GM12891 (cell line): ENCODE data around the gene DUSP18.
"Not testable (repeated sequence)": the region's sequence is repeated elsewhere in the genome, so short reads cannot be mapped to it uniquely, and the experiment has no call there.

Source experiments
- DNase-seq: peaks from one replicate; pipeline ENCODE4 v3.0.0; 2011; ENCODE audit warnings: low spot score; ENCODE audit not compliant: insufficient read length
- FAIRE-seq: peaks from 2 replicates; lab custom pipeline; 2011; peaks lifted over from hg19 to GRCh38; lab: Jason Lieb, UNC
- PAX5 ChIP-seq: IDR thresholded peaks from 2 replicates; pipeline ENCODE4 v1.6.1; 2011; ENCODE audit warnings: low read length, moderate library complexity, mild to moderate bottlenecking; ENCODE audit not compliant: insufficient read depth, severe bottlenecking
- POLR2A ChIP-seq: IDR thresholded peaks from 2 replicates; pipeline ENCODE4 v1.6.1; 2011; ENCODE audit warnings: low read depth, low read length, control low read depth
- POLR2AphosphoS5 ChIP-seq: IDR thresholded peaks from 2 replicates; pipeline ENCODE4 v1.6.1; 2011; ENCODE audit warnings: low read depth, low read length, control low read depth
- POU2F2 ChIP-seq: IDR thresholded peaks from 2 replicates; pipeline ENCODE4 v1.6.1; 2011; ENCODE audit warnings: low read depth, mild to moderate bottlenecking, control low read depth, low read length, moderate library complexity
- SPI1 ChIP-seq: IDR thresholded peaks from 2 replicates; pipeline ENCODE4 v1.6.1; 2011; ENCODE audit warnings: low read depth, low read length, control low read depth
- TAF1 ChIP-seq: IDR thresholded peaks from 2 replicates; pipeline ENCODE4 v1.6.1; 2011; ENCODE audit warnings: low read depth, low read length, control low read depth

Gene DUSP18

GRCh38 chr22:30646518-30647160 is 21.0 kb downstream of the DUSP18 start:
- DNase-seq, result no peak
- no peak for FAIRE-seq
- TF ChIP-seq POLR2A, result no peak

GRCh38 chr22:30643055-30643875 is 24.4 kb downstream of the DUSP18 start:
- TF ChIP-seq SPI1 (no peak), POU2F2 (no peak), PAX5 (no peak), POLR2A (no peak), POLR2AphosphoS5 (no peak), TAF1 (no peak)
- DNase-seq, result no peak
- FAIRE-seq, result no peak

DNA sequence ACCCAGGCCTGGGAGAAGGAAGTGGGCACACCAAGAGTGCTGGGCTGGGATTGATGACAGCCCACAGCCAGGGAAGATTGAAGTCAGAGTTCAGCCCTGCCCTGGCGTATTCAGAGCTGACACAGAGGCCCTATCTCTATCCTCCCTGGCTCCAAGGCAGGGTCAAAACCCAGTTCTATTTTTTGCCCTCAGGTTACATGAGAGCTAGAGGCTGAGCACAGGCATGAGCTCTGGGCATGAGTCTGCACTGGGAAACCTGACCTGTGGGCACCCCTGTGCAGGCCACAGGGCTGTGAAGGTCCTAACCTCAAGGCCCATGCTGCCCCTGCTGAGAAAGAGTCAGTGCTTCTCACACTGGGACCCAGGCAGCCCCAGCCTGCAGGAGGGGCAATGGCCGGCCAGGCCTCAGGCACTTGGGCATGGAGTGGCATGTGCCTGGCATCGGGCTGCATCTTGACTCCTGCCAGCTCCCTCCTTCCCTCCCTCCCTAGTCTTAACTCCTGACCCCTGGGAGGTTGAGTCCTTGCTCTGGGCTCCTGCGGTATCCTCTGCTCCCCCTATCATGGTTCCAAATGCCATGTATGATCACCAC is 26.7 kb downstream of the DUSP18 start:
- FAIRE-seq, result no peak
- TF ChIP-seq TAF1 (no peak), SPI1 (no peak), PAX5 (no peak), POLR2A (no peak), POLR2AphosphoS5 (no peak), POU2F2 (no peak)
- no peak for DNase-seq

- DNase-seq, result no peak
- FAIRE-seq, result no peak
- TF ChIP-seq POLR2A, result no peak
- TF ChIP-seq POU2F2, result no peak
- TF ChIP-seq PAX5, result no peak
- no peak for TF ChIP-seq POLR2AphosphoS5
- TF ChIP-seq TAF1, result no peak
- no peak for TF ChIP-seq SPI1
These were observed 27.3 kb downstream of the DUSP18 start for GRCh38 chr22:30640361-30640760.

DNA sequence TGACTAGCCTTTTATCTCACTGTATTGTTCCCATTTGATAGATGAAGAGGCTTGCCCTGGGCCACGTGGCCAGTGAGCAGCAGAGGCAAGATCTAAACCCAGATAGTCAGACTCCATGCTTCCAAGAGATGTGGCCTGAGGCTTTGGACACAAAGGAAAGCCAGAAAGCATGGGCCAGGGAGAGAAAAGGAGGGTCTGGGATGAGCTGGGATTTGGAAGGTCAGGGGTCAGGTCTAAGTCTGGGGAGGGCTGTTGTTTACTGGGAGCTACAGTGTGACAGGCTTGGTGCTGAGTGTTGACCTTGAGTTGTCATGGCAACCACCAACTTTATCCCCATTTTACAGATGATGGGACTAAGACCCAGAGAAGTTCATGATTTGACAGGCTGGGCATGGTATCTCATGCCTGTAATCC is 30.0 kb downstream of the DUSP18 start:
- no peak for DNase-seq
- FAIRE-seq, result no peak
- TF ChIP-seq POLR2A, result no peak
- TF ChIP-seq PAX5, result no peak
- TF ChIP-seq SPI1, result no peak
- TF ChIP-seq POU2F2, result no peak

DNA sequence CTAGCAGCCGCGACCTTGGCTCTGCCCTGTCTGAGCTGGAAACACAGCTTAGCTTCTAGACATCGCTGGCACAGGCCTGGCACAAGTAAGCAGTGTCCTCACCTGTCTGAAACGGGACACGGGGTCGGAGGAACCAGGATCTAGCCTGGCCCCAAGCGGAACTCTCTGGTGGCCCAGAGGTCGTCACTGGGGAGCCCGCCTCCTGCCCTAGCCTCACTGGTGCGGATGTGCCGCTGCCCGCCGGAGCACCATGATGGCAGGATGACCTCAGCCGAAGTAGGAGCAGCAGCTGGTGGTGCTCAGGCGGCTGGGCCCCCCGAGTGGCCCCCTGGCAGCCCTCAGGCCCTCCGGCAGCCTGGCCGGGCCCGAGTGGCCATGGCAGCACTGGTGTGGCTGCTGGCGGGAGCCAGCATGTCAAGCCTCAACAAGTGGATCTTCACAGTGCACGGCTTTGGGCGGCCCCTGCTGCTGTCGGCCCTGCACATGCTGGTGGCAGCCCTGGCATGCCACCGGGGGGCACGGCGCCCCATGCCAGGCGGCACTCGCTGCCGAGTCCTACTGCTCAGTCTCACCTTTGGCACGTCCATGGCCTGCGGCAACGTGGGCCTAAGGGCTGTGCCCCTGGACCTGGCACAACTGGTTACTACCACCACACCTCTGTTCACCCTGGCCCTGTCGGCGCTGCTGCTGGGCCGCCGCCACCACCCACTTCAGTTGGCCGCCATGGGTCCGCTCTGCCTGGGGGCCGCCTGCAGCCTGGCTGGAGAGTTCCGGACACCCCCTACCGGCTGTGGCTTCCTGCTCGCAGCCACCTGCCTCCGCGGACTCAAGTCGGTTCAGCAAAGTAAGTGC is 31.2 kb downstream of the DUSP18 start:
- no peak for TF ChIP-seq SPI1
- no peak for TF ChIP-seq TAF1
- no peak for TF ChIP-seq PAX5
- TF ChIP-seq POLR2A, result no peak
- no peak for TF ChIP-seq POLR2AphosphoS5
- no peak for TF ChIP-seq POU2F2
- FAIRE-seq (peak; percentile 45), DNase-seq (no peak)

GRCh38 chr22:30635273-30636225 is 32.1 kb downstream of the DUSP18 start, which contains the start of gene SLC35E4:
Gene SLC35E4, plus strand, starts transcription at chr22:30635781. Its CDS starts 670 bp downstream, at chr22:30636451.
- FAIRE-seq, result peak; percentile 83

GRCh38 chr22:30634471-30635233 is 33.0 kb downstream of the DUSP18 start:
- TF ChIP-seq POLR2A, result no peak
- 0 out of 2 replicates have a peak, but pooled peaks have one; percentile 32 for TF ChIP-seq SPI1
- peak; percentile 93 for DNase-seq
- peak; percentile 96 for FAIRE-seq

More at GRCh38 chr22:30635273-30636225, 32.1 kb downstream of the DUSP18 start, which contains the start of gene SLC35E4:
- DNase-seq, result peak; percentile 93
- TF ChIP-seq POU2F2 (no peak), POLR2AphosphoS5 (no peak), POLR2A (no peak)

GRCh38 chr22:30631469-30631868 is 36.2 kb downstream of the DUSP18 start:
- FAIRE-seq, result not testable (repeated sequence)

More at GRCh38 chr22:30631469-30631868, 36.2 kb downstream of the DUSP18 start:
- DNase-seq, result not testable (repeated sequence)
